Measurements from ENCODE around the gene CSNK2A3. TPM values are rescaled to one million over a fixed set of nuclear protein-coding genes. Genes with fewer than 3 reads are reported as not detected.

The CSNK2A3 gene
- total RNA-seq, 4 donors from 2014 or later = 1.0 to 3.0 (median 2.0) TPM

DNA sequence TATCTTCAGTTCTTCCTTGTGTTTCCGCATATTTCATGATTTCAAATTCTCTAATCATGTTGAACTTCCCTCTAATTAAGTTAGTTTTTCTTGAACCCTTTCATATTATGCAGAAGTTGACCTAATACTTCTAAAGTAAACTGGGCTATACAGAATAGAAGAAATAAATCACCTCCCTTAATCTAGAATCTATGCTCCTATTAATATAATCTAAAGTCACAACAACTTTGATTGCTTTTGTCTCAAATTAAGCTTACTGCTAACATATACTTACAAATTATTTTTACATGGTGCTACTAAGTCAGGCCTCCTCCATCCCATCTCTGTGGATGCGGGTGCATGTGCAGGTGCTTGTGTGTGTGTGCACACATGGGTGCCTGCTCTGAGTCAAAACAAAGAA is 27.3 kb upstream of the CSNK2A3 start:
- Histone ChIP-seq H3K4me3 (no peak overlapping the region), H3K36me3 (no peaks in the 10 kb centered on the region), H3K27ac (no peak overlapping the region), H3K4me1 (no peaks in the 10 kb centered on the region), H3K9me3 (no peaks in the 10 kb centered on the region), H3K27me3 (no peaks in the 10 kb centered on the region)
- intact Hi-C loops (cut with DNase I; ENCODE audit: low total_unique reads) = no loop called here
- DNase-seq = no peak
- TF ChIP-seq, protein P1, sequence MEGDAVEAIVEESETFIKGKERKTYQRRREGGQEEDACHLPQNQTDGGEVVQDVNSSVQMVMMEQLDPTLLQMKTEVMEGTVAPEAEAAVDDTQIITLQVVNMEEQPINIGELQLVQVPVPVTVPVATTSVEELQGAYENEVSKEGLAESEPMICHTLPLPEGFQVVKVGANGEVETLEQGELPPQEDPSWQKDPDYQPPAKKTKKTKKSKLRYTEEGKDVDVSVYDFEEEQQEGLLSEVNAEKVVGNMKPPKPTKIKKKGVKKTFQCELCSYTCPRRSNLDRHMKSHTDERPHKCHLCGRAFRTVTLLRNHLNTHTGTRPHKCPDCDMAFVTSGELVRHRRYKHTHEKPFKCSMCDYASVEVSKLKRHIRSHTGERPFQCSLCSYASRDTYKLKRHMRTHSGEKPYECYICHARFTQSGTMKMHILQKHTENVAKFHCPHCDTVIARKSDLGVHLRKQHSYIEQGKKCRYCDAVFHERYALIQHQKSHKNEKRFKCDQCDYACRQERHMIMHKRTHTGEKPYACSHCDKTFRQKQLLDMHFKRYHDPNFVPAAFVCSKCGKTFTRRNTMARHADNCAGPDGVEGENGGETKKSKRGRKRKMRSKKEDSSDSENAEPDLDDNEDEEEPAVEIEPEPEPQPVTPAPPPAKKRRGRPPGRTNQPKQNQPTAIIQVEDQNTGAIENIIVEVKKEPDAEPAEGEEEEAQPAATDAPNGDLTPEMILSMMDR (IDR thresholded peaks at IDR 0.05) = no peak
- TF ChIP-seq POLR2A (IDR thresholded peaks at IDR 0.05) = no peak

DNA sequence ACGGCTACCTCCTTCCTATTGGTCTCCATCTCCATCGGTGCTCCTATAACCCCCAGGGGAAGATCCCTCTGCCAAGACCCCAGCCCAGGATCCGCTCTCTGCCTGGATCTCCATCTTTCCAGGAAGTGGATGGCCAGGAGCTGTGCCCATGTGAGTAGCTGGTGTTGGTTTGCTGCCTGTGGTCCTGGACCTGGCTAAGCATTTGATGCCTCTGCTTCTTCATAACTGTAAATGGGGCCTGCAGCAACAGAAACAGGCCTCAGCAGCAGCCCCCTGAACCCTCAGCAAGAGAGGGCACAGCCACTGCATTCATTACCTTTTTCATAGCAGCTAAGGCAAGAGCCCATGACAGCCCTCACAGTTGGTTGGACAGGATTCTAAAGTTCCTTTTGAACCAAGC is 26.6 kb upstream of the CSNK2A3 start:
- H3K4me3 ChIP-seq = no peak overlapping the region
- no peaks in the 10 kb centered on the region for H3K36me3 ChIP-seq
- TF ChIP-seq POLR2A (IDR thresholded peaks at IDR 0.05) = no peak
- TF ChIP-seq, protein P1 (IDR thresholded peaks at IDR 0.05) = no peak
- DNase-seq = no peak
- H3K27me3 ChIP-seq = no peaks in the 10 kb centered on the region
- H3K4me1 ChIP-seq = no peaks in the 10 kb centered on the region
- intact Hi-C loops (cut with DNase I; ENCODE audit: low total_unique reads) = no loop called here
- H3K9me3 ChIP-seq = no peaks in the 10 kb centered on the region
- no peak overlapping the region for H3K27ac ChIP-seq

DNA sequence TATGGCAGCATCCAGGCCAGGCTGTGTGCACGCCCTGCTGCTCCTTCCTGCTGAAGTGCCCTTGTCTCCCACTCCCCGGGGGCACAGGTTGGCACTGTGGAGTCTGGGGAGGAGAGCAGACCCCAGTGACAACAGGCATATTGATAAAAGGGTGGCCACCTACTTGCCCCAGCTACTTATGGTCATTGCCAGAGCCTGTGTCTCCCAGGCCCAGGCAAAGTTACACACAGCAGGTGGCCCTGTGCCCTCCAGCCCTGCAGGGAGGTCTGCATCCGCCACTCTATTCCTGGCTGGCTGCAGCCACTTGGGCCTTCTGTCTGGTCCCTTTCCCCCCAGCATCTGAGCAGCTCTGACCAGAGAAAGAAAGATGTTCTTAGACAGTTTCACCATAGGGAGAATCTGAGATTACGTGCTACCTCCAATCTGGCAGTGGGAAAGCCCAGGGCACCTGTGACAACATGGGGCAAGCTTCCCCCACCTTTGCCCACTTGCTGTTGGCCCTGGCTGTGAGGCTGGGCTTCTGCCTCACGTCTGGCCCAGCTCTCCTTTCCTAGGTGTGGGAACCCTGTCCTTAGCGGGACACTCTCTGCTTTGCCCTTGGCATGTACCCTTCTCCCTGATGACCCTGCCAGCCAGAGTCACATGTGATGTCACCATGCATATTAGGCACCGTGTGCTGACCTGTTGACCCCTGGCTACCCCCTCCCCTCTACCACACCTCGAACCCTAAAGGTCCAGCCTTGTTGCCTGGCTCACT is 25.3 kb upstream of the CSNK2A3 start:
- H3K9me3 ChIP-seq = no peaks in the 10 kb centered on the region
- no peak overlapping the region for H3K4me3 ChIP-seq
- TF ChIP-seq, protein P1 (IDR thresholded peaks at IDR 0.05) = no peak
- TF ChIP-seq POLR2A (IDR thresholded peaks at IDR 0.05) = no peak
- H3K36me3 ChIP-seq = no peaks in the 10 kb centered on the region
- no peak overlapping the region for H3K27ac ChIP-seq
- H3K27me3 ChIP-seq = no peaks in the 10 kb centered on the region
- DNase-seq = no peak
- intact Hi-C loops (cut with DNase I; ENCODE audit: low total_unique reads) = no loop called here
- H3K4me1 ChIP-seq = no peaks in the 10 kb centered on the region

DNA sequence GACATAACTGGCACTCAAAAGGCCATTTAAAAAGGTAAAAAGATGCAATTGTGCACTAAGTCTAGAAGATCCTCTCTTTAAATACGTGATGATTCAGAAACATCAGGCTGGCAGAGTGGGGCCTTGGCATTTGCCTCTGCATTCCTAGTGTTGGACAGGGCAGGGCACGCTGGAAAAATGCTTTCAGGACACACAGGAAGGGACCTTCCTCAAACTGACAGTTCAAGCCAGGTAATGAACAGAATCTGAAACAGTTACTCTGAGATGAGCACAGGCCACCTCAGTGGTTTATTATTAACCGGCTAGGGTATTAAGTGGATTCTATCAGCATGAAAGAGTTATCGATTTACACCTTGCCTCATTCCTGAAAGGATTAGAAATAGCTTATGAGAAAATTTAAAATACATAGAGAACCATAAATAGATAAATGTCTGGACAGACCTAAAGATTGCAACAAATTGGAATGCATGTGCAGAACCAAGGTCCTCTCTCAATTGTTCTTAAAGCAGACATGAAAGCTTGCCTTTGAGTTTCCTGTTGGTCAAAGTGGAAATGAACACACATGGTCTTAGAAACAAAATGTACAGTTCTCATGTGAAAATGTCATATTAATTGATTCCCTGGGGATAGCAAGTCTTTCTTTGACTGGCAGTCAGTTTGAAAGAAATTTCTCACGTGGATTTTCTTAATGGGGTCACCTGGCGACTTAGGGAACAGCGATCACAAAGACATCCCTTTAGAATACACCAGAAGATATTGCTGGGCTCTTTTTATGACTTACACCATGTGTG is 21.5 kb upstream of the CSNK2A3 start:
- Histone ChIP-seq H3K4me1 (no peaks in the 10 kb centered on the region), H3K4me3 (no peak overlapping the region), H3K27ac (no peak overlapping the region), H3K27me3 (no peaks in the 10 kb centered on the region), H3K9me3 (no peaks in the 10 kb centered on the region), H3K36me3 (no peaks in the 10 kb centered on the region)
- DNase-seq = no peak
- intact Hi-C loops (cut with DNase I; ENCODE audit: low total_unique reads) = no loop called here
- TF ChIP-seq, protein P1 (IDR thresholded peaks at IDR 0.05) = no peak
- no peak for TF ChIP-seq POLR2A (IDR thresholded peaks at IDR 0.05)

DNA sequence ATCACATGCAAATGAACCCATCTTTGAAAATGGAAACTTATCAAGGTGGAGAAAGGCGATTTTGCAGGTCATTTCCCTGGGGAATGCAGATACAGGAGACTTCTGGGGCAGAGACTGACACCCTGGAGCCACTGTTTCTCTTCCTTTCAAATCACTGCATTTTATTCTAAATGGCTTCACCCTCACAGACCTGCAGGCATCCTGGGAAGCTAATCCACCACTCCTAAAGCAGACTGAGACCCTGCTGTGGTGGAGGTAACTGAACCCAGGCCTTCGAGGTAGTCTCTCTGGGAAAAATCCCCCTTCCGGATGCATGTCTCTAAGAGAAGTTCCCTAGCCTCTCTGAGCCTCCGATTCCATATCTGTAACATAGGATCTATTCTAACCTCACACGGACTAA is 20.9 kb upstream of the CSNK2A3 start:
- Histone ChIP-seq H3K27me3 (no peaks in the 10 kb centered on the region), H3K36me3 (no peaks in the 10 kb centered on the region), H3K4me3 (no peak overlapping the region), H3K27ac (no peak overlapping the region), H3K4me1 (no peaks in the 10 kb centered on the region), H3K9me3 (no peaks in the 10 kb centered on the region)
- intact Hi-C loops (cut with DNase I; ENCODE audit: low total_unique reads) = no loop called here
- DNase-seq = no peak
- no peak for TF ChIP-seq POLR2A (IDR thresholded peaks at IDR 0.05)
- TF ChIP-seq, protein P1 (IDR thresholded peaks at IDR 0.05) = no peak

Data from uterus (tissue), 4 donors.